GF-D8 (cell line): ENCODE measurements around the gene AVPR2.

Experiments used
- DNase-seq: peaks from one replicate; lab custom pipeline; 2025; lab: John Stamatoyannopoulos, UW

AVPR2 gene

GRCh38 chrX:153885968-153886903 lies 18.2 kb upstream of the AVPR2 start, which contains the start of gene L1CAM:
Gene L1CAM, minus strand, starts transcription at chrX:153886173. Its CDS starts 10,337 bp downstream, at chrX:153875836.
- DNase-seq: no peak

GRCh38 chrX:153886915-153887314 lies 17.6 kb upstream of the AVPR2 start:
- DNase-seq: no peak

DNA sequence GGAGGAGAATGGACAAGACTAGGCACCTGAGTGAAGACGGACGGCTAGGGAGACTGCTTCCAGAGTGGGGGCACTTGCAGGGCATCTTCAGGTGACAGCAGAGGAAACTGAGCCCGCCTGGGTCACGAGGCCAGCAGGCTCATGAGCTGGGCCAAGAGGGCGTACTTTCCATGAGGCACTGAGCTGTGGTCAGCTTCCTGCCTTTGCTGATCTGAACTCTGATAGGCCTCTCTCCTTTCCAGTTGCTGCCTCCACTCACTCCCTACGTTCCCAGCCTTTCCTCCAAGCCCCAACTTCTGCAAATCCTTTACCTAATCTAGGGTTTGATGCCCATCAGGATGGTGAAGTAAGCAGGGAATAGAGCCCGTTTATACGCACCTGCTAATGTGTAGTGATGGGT lies 17.1 kb upstream of the AVPR2 start:
- no peak for DNase-seq

DNA sequence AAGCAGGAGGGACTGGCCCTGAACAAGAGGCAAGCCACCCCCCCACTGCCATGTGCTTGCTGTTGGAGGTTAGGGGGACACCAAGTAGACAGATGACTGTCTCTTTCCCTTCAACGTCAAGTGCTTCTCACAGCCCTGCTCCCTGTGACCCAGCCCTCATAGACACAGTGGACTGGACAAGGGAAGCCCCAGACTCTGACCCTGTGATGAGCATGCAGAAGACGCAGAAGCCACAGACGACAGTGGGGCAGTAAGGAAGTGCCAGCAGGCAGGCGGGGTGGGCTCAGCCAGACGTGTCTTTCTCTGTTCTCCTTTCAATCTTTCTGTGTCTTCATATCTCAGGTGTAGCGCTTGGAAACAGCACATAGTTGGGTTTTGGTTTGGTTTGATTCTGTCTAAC lies 16.1 kb upstream of the AVPR2 start:
- no peak for DNase-seq

DNA sequence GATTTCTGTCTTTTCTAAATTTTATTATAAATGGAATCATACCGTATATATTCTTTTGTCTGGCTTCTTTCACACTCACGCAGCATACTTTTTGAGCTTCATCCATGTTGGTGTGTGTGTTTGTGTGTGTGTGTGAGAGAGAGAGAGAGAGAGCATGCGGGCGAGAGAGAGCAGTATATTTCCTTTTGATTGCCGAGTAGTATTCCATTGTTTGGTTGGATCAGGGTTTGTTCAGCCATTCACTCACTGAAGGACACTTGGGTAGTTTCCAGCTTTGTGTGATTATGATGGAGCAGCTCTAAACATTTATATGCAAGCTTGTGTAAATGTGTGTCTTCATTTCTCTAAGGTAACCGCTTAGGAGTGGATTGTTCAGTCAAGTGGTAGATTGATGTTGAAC lies 15.3 kb upstream of the AVPR2 start:
- DNase-seq: no peak

DNA sequence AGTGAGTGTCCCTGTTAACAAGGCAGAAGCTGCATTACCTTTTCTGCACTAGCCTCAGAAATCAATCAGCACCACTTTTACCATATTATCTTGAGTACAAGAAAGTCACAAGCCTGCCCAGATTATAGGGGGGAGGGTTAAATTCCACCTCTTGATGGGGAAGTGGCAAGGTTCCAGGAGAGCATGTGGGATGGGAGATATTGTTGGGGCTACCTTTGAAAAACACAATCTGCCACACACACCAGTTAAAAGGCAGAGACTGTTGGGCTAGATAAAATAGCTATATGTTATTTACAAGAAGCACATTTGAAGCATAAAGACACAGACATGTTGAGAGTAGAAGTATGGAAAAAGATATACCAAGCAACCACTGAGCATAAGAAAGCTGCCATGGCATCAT lies 6.6 kb upstream of the AVPR2 start:
- no peak for DNase-seq

- peak; percentile 84 for DNase-seq
Observed at GRCh38 chrX:153900831-153901752, 3.4 kb upstream of the AVPR2 start.

- no peak for DNase-seq
Observed at GRCh38 chrX:153901753-153902140, 2.7 kb upstream of the AVPR2 start.

GRCh38 chrX:153902385-153902784 lies 2.1 kb upstream of the AVPR2 start:
- no peak for DNase-seq

DNA sequence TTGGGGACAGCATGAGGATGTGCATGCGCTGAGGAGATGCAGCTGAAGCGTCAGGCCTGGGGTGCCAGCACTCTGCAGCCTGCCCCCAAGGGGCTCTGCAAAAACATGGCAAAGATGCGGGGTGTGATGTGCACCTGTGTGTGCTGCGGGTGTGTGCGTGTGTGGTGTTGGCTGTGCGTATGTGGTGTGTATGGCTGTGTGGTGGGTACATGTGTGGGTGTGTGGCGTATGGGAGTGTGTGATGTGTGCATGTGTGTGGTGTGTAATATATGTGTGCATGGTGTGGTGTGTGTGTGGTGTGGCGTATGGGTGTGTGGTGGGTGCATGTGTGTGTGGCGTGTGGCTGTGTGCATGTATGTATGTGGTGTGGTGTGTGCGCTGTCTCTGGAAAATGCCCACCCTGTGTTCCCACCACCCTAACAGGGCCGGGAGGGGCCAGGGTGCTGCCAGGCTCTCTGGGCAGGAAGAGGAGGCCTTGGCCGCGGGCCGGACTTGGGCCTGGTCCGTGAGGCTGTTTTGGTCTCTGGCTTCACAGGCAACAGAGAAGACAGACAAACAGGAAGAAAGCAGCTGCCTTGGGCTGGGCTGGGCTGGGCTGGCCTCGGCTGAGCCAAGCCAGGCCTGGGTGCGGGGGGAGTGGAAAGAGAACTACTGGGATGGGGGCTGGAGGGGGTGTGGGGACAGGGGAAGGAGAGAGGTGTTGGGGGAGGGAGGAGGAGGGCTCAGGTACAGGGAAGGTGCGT lies 1.1 kb upstream of the AVPR2 start:
- no peak for DNase-seq

- DNase-seq: no peak
Observed at GRCh38 chrX:153905481-153906095, 1.1 kb downstream of the AVPR2 start.

DNA sequence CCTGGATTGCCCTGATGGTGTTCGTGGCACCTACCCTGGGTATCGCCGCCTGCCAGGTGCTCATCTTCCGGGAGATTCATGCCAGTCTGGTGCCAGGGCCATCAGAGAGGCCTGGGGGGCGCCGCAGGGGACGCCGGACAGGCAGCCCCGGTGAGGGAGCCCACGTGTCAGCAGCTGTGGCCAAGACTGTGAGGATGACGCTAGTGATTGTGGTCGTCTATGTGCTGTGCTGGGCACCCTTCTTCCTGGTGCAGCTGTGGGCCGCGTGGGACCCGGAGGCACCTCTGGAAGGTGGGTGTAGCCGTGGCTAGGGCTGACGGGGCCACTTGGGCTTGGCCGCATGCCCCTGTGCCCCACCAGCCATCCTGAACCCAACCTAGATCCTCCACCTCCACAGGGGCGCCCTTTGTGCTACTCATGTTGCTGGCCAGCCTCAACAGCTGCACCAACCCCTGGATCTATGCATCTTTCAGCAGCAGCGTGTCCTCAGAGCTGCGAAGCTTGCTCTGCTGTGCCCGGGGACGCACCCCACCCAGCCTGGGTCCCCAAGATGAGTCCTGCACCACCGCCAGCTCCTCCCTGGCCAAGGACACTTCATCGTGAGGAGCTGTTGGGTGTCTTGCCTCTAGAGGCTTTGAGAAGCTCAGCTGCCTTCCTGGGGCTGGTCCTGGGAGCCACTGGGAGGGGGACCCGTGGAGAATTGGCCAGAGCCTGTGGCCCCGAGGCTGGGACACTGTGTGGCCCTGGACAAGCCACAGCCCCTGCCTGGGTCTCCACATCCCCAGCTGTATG lies 1.8 kb downstream of the AVPR2 start:
- no peak for DNase-seq

GRCh38 chrX:153907456-153907855 lies 3.0 kb downstream of the AVPR2 start:
- DNase-seq: no peak

DNA sequence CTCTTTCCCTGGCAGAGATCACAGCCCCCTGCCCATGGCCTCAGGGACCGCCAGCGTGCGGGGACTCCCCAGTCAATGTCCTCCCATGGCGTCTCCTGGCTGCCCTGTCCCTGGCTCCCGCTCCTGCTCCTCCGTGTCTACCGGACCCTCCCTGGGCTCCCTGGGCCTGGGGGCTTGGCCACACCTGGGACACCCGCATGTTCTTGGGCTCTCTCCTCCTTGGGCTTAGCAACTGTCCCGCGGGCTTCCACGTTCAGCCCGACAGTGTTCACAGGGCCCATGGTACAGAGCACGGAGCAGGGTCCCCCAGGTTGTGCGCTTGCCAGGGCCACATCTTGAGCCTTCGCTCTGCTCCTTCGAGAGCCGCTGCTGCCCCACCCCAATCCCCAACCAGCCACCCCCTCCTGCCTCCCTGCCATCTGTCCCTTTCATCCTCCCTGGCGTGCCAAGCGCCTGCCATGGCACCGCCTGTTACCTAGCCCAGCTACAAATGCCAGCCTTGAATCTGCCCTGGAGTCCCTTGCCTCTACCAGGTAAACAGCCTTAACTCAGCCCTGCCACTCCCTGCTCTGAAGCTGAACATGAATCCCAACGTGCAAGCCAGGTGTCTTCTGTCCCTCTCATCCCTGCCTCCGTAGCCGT lies 3.9 kb downstream of the AVPR2 start:
- no peak for DNase-seq

- DNase-seq: no peak
Observed at GRCh38 chrX:153909024-153909979, 4.8 kb downstream of the AVPR2 start.

DNA sequence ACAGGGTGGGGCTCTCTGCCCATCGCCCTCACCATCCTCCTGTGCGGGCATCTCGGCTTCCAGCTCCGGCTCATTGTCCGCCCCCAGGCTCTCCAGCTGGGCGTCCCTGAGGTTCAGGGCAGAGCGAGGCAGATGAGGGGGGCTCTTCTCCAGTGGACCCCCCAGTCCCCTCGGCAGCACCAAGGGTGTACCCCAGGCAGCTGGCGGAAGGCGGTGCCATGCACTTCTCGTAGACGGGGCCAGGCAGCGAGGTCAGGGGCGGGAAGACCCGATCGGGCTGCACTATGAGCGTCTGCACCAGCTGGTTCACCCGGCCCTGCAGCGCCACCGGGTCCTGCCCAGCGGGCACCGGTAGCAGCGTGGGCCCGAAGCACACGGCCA lies 5.5 kb downstream of the AVPR2 start:
- DNase-seq: no peak

DNA sequence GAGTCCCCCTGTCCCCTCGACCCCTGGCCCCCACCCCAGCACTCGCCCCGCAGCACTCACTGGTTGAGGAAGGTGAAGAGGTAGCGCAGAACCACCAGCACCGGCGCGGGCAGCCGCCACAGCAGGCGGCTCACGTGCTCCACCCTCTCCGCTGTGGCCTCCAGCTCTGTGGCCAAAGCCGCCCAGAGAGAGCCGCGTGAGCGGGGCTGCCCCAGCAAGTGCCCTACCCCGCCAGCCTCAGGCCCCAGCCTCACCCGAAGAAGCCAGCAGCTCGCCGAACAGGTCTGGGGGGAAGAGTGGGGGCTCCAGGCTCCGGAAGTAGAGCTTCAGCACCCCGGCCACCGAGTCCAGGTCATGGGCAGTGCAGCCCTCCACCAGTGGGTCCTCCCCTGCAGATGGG lies 6.0 kb downstream of the AVPR2 start:
- no peak for DNase-seq

DNA sequence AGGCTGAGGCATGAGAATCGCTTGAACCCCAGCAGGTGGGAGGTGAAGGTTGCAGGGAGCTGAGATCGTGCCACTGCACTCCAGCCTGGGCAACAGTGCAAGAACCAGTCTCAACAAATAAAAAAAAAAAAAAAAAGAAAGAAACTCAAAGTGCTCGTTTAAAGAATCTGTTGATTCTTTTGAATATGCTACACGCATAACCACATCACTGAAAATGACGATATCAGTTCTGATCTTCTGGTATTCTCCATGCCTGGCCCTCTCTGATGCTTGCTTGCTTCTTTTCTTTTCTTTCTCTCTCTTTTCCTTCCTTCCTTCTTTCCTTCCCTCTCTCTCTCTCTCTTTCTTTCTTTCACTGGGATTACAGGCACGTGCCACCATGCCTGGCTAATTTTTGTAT lies 7.3 kb downstream of the AVPR2 start:
- DNase-seq: no peak

GRCh38 chrX:153913211-153913610 lies 8.7 kb downstream of the AVPR2 start:
- DNase-seq: no peak
